GM23248 (cell line): ENCODE results near the gene GPX7. TPM values are rescaled to one million over a fixed set of nuclear protein-coding genes. Genes with fewer than 3 reads are reported as not detected.

ENCODE experiments used
- DNase-seq: peaks from one replicate; pipeline ENCODE4 v3.0.0-alpha.2; 2015
- H2AFZ ChIP-seq: fragments of 200-600 bp; sonication (generic); 2 replicates; pipeline ENCODE4 v1.6.1; 2016; ENCODE audit warnings: antibody characterized with exemption
- H3F3A ChIP-seq: fragments of 200-600 bp; sonication (generic); 2 replicates; pipeline ENCODE4 v1.6.1; 2016; ENCODE audit warnings: mild to moderate bottlenecking, antibody characterized with exemption, mixed run types; ENCODE audit not compliant: insufficient read depth
- H3K27ac ChIP-seq: fragments of 200-600 bp; sonication (generic); 2 replicates; pipeline ENCODE4 v1.5.1; 2016; ENCODE audit warnings: mild to moderate bottlenecking
- H3K27me3 ChIP-seq: fragments of 200-600 bp; sonication (generic); replicated peaks from 2 replicates; pipeline ENCODE4 v1.6.1; 2016; ENCODE audit warnings: mild to moderate bottlenecking; ENCODE audit not compliant: insufficient read depth
- H3K36me3 ChIP-seq: fragments of 200-600 bp; sonication (generic); 2 replicates; pipeline ENCODE4 v1.6.1; 2016; ENCODE audit warnings: low read depth, mild to moderate bottlenecking
- H3K4me1 ChIP-seq: fragments of 200-600 bp; sonication (generic); 2 replicates; pipeline ENCODE4 v1.6.1; 2016; ENCODE audit warnings: mild to moderate bottlenecking; ENCODE audit not compliant: insufficient read depth
- H3K4me2 ChIP-seq: fragments of 200-600 bp; sonication (generic); one replicate; pipeline ENCODE4 v1.6.1; 2016; ENCODE audit warnings: mild to moderate bottlenecking; ENCODE audit not compliant: unreplicated experiment
- H3K4me3 ChIP-seq: fragments of 200-600 bp; sonication (generic); 2 replicates; pipeline ENCODE4 v1.5.1; 2016; ENCODE audit warnings: mild to moderate bottlenecking
- H3K79me2 ChIP-seq: fragments of 200-600 bp; sonication (generic); 2 replicates; pipeline ENCODE4 v1.6.1; 2016; ENCODE audit warnings: mild to moderate bottlenecking; ENCODE audit not compliant: insufficient read depth
- H3K9ac ChIP-seq: fragments of 200-600 bp; sonication (generic); 2 replicates; pipeline ENCODE4 v1.6.1; 2016; ENCODE audit warnings: mild to moderate bottlenecking
- H3K9me2 ChIP-seq: fragments of 200-600 bp; sonication (generic); 2 replicates; pipeline ENCODE4 v1.6.1; 2016; ENCODE audit warnings: mixed run types, mild to moderate bottlenecking, moderate library complexity; ENCODE audit not compliant: insufficient read depth
- H3K9me3 ChIP-seq: fragments of 200-600 bp; sonication (generic); one replicate; pipeline ENCODE4 v1.6.1; 2017; ENCODE audit warnings: low read depth
- H4K20me1 ChIP-seq: fragments of 200-600 bp; sonication (generic); 2 replicates; pipeline ENCODE4 v1.6.0; 2016; ENCODE audit not compliant: insufficient read depth
- EZH2 ChIP-seq: fragments of 200-600 bp; sonication (generic); IDR thresholded peaks from 2 replicates; pipeline ENCODE4 v1.6.1; 2018; ENCODE audit warnings: antibody characterized with exemption, mild to moderate bottlenecking; ENCODE audit not compliant: insufficient read depth, poor library complexity, severe bottlenecking
- EZH2phosphoT487 ChIP-seq: fragments of 200-600 bp; sonication (generic); IDR thresholded peaks from 2 replicates; pipeline ENCODE4 v1.6.1; 2018; ENCODE audit warnings: antibody characterized with exemption, moderate library complexity, mild to moderate bottlenecking, low read depth; ENCODE audit not compliant: insufficient read depth
- WGBS, 2 experiments: methylation state at CpG; one replicate each; pipeline ENCODE4 v1.1.6; 2015 to 2017; ENCODE audit warnings: low lambda C conversion rate in 2 of 2, low coverage in 1 of 2; ENCODE audit errors: missing lambda C conversion rate in 2 of 2; 5-methylcytosine and 5-hydroxymethylcytosine counted together
- in situ Hi-C: fragments of 300-500 bp; cut with MboI; formaldehyde crosslinking; loops from 2 replicates; pipeline ENCODE4 v1.15.0; 2020
- polyA plus RNA-seq: library from polyadenylated mRNA; unstranded; fragments of >200 nt; fragmentation: Nextera tagmentation; extraction: Ambion mirVana; gene quantifications from 2 replicates; pipeline ENCODE4 v1.2.1, GENCODE V29; 2016
- total RNA-seq: library from RNA; depleted of rRNA; stranded (reverse); fragments of >200 nt; shearing (Covaris generic); gene quantifications from 2 replicates; pipeline ENCODE4 v1.2.3, GENCODE V29; 2014

GPX7 gene
- total and polyA plus RNA-seq, 2 experiments from 2014 or later = 39.7 to 44.7 TPM

DNA sequence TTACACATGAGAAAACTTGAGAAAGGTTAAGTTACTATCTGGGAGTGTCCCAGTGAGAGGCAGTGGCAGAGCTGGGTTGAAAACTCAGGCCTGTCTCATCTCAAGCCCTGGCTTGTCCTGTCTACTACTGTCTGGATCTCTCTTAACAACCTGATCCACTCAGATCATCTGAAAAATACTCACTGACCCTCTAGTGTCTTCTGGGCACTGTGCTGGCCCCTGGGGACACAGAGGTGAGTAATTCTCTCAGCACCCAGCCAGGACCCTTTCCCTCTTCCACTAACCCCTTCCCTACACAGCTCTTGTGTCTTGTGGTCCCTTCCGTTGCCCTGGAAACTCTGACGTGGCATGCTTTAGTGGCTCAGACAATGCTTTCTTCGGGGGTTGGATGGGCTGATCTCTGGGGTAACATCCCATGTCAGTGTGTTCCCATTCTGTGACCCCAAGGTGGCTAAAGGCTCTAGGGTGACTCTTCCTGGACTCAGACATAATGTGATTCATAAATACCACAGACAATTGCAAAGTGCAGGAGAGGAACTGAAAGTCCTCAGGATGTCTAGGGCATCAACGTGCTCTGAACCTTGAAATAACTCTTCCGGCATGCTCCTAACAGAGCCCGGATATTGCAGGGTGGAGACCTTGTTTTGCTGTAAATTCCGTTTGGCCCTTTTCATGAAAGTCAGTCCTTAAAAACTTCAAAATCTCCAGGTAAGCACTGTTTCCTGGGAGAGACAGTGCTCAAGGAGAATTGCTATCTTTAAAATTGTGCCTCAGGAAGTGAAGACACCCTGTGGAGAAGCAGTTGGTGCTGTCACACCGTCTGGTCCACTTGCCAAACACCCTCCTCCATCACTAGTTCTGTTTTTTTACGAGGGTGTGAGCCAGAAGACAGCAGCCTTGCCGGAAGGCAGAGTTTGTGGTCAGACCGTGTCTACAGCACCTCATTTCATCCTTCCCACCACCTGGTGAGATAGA lies 34.8 kb downstream of the GPX7 start:
- no peak for DNase-seq
- Histone ChIP-seq H3K27me3 (peaks cover 26% of the 10 kb centered on the region), H3K9me3 (no peaks in the 10 kb centered on the region), H3K4me3 (no peak overlapping the region), H3K36me3 (no peaks in the 10 kb centered on the region), H3K4me2 (no peak overlapping the region), H3K9ac (no peak overlapping the region), H3F3A (no peaks in the 10 kb centered on the region), H3K27ac (no peak overlapping the region), H3K9me2 (no peaks in the 10 kb centered on the region), H4K20me1 (no peaks in the 10 kb centered on the region), H3K79me2 (no peaks in the 10 kb centered on the region), H3K4me1 (no peaks in the 10 kb centered on the region), H2AFZ (no peak overlapping the region)
- no peak for TF ChIP-seq EZH2
- TF ChIP-seq EZH2phosphoT487 = no peak
- 65 to 71% methylated on average over 11 of the region's 11 CpGs for WGBS, 2 experiments
- in situ Hi-C loops = no loop called here

DNA sequence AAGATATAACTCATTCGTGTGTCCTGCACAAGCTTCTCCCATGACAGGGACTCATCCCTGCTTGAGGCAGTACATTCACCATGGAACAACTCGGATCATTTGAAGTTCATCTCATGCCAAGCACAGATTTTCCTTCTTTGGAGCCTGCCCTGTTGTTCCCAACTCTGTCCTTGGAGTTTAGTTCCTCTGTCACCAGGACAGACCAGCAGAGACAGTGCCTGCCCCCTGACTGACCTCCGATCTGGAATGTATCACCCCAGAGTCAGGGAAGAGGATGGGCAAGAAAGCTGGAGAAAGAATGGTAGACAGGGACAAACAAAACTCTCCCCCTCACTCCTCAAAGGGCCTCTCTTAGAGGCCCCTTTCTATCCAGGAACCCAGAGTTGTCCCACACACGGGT lies 35.8 kb downstream of the GPX7 start:
- H3K4me3 ChIP-seq = no peak overlapping the region
- no peak for TF ChIP-seq EZH2phosphoT487
- no peak for TF ChIP-seq EZH2
- H3K36me3 ChIP-seq = no peaks in the 10 kb centered on the region
- H4K20me1 ChIP-seq = no peaks in the 10 kb centered on the region
- H3K27ac ChIP-seq = no peak overlapping the region
- H3F3A ChIP-seq = no peaks in the 10 kb centered on the region
- DNase-seq = no peak
- H3K9me2 ChIP-seq = no peaks in the 10 kb centered on the region
- 49 to 51% methylated on average over 4 of the region's 4 CpGs for WGBS, 2 experiments
- H3K79me2 ChIP-seq = no peaks in the 10 kb centered on the region
- H3K27me3 ChIP-seq = peaks cover 23% of the 10 kb centered on the region
- H3K4me1 ChIP-seq = no peaks in the 10 kb centered on the region
- in situ Hi-C loops = no loop called here
- no peak overlapping the region for H3K4me2 ChIP-seq
- no peaks in the 10 kb centered on the region for H3K9me3 ChIP-seq
- H3K9ac ChIP-seq = no peak overlapping the region
- no peak overlapping the region for H2AFZ ChIP-seq

DNA sequence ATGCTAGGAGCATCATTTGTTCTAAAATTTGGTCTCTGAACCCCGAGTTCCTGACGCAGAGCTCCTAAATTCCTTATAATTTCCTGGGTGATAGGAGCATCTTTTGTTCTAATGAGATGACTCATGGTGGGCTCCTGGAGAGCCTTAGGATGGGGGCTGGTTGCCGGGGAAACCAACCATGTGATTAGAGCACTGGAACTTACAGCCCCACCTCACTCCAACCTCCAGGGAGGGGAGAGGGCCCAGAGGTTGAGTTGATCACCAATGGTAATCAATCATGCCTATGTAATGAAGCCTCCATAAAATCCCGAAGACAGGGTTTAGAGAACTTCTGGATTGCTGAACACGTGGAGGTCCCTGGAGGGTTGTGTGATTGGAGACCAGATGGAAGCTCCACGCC lies 38.5 kb downstream of the GPX7 start:
- no peak for DNase-seq
- H3K9me2 ChIP-seq = no peaks in the 10 kb centered on the region
- H3K36me3 ChIP-seq = no peaks in the 10 kb centered on the region
- H2AFZ ChIP-seq = no peak overlapping the region
- no peaks in the 10 kb centered on the region for H3K4me1 ChIP-seq
- H3K9ac ChIP-seq = no peak overlapping the region
- H4K20me1 ChIP-seq = no peaks in the 10 kb centered on the region
- H3K27me3 ChIP-seq = peaks cover 7% of the 10 kb centered on the region; the same call in 1 of the 2 replicates
- H3K79me2 ChIP-seq = no peaks in the 10 kb centered on the region
- WGBS, 2 experiments = 46 to 51% methylated on average over 6 of the region's 6 CpGs
- no peaks in the 10 kb centered on the region for H3K9me3 ChIP-seq
- TF ChIP-seq EZH2phosphoT487 = no peak
- TF ChIP-seq EZH2 = no peak
- H3F3A ChIP-seq = no peaks in the 10 kb centered on the region
- in situ Hi-C loops = no loop called here
- no peak overlapping the region for H3K4me3 ChIP-seq
- no peak overlapping the region for H3K4me2 ChIP-seq
- no peak overlapping the region for H3K27ac ChIP-seq

DNA sequence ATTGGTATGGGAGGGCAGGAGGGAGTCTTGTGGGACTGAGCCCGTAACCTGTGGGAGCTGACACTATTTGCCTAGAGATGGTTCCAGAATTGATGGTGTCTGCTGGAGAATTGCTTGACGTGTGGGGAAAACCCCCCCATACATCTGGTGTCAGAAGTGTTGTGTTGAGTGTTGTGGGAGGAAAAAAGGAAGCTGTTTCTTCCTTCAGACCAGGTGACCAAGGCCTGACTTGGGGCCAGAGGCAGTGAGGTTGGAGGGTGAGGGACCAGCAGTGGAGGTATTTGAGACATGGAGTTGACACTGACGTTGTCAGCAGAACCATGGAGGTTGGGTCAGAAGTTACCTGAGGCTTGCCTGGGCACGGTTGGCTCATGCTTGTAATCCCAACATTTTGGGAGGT lies 39.1 kb downstream of the GPX7 start:
- Histone ChIP-seq H3K9me2 (no peaks in the 10 kb centered on the region), H3K4me3 (no peak overlapping the region), H3K36me3 (no peaks in the 10 kb centered on the region), H3K9ac (no peak overlapping the region), H2AFZ (no peak overlapping the region), H3K4me1 (no peaks in the 10 kb centered on the region), H3K27ac (no peak overlapping the region), H3K9me3 (no peaks in the 10 kb centered on the region), H3K4me2 (no peak overlapping the region), H3K27me3 (peaks cover 7% of the 10 kb centered on the region; the same call in 1 of the 2 replicates), H3F3A (no peaks in the 10 kb centered on the region), H3K79me2 (no peaks in the 10 kb centered on the region), H4K20me1 (no peaks in the 10 kb centered on the region)
- TF ChIP-seq EZH2 (no peak), EZH2phosphoT487 (no peak)
- DNase-seq = no peak
- in situ Hi-C loops = no loop called here
- 58 to 66% methylated on average over 4 of the region's 4 CpGs for WGBS, 2 experiments
